NCI-H2196 (cell line): ENCODE data around the gene SLC12A2.

Experiments used
- DNase-seq: peaks from one replicate; lab custom pipeline; 2025; ENCODE audit not compliant: unreplicated experiment; lab: John Stamatoyannopoulos, UW

SLC12A2 gene

DNA sequence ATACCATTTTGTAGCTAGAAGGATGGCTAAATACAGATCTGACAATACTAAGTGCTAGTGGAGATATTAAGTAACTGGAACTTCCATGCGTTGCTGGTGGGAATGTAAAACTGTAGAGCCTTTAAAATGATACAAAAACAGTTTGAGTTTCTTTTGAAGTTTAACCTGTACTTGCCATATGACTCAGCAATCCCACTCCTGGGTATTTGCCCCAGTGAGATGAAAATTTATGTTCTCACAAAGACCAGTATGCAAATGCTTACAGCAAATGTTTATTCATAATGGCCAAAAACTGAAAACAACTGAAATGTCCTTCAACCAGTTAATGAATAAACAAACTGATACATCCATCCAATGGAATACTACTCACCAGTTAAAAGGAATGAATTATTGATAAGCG is 137.3 kb downstream of the SLC12A2 start:
- no peak for DNase-seq

DNA sequence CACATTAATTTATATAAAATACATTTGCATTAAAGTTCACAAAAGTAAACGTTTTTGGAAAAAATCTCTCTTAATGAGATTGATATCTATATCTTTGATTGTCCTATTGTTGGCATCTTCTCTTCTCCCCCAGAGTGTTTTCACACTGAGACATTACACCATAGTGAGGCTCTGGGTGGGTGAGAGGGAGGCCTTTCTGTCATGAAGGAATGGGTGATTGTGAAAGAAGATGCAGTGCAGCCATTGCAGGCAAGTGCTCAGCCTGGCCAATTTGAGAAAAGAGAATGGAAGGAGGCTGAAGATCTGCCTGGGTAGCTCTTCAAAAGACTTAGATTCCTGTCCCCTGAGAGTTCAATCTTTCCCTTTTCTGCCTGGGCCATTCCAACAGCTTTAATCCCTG is 140.8 kb downstream of the SLC12A2 start:
- no peak for DNase-seq

- no peak for DNase-seq
Measured at GRCh38 chr5:128225245-128226030, 141.9 kb downstream of the SLC12A2 start.

GRCh38 chr5:128228008-128228407 is 144.4 kb downstream of the SLC12A2 start:
- no peak for DNase-seq

GRCh38 chr5:128228521-128228920 is 145.0 kb downstream of the SLC12A2 start:
- no peak for DNase-seq

DNA sequence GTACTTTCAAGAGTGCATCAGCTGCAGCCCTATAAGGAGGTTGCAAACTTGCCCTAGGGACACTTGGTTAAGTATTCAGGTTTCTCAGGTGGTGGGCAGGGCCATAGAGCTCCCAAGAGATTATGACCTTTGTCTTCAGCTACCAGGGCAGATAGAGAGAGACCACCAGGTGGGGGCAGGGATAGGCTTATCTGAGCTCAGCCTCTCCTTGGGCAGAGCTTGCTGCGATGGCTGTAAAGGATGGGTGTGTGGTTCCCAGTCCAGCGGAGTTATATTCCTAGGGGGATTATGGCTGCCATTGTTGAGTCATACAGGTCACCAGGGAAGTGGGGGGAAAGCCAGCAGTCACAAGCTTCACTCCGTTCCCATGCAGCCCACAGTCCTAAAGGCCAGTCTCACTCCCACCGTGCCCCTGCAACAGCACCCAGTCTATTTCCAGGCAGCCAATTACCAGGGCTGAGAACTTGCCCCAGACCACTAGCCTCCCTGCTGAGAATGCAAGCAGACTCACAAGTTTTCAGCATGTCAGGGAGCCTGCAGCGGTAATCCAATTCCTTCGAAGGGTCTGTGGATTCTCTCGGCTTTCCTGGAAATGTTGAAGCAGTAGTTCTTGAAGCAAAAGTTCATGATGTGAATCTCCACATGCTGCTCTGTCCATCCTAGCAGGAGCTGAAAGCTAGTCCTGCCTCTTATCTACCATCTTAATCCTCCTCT is 151.5 kb downstream of the SLC12A2 start:
- no peak for DNase-seq

DNA sequence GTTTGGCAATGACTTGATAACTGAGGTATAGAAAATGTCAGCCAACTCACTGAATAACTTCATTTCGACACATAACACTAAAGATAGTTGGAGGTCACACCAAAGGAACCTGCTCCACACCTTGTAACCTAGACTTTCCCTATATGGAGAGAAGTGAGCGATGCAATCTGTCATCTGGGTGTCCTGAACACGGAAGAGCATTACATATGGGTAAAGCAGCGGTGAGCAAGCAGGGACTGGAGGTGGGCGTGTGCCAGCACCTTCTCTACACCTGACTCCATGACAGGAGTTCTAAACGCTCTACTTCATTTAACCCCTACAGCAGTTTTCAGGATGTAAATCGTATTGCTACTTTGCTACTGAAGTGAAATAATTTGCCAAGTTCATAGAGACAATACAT is 152.8 kb downstream of the SLC12A2 start:
- no peak for DNase-seq

GRCh38 chr5:128237000-128237399 is 153.4 kb downstream of the SLC12A2 start:
- DNase-seq, result no peak

GRCh38 chr5:128237546-128237945 is 154.0 kb downstream of the SLC12A2 start:
- DNase-seq, result no peak
